ENCODE measurements around the gene SCRT2. TPM values are rescaled to one million over a fixed set of nuclear protein-coding genes. Genes with fewer than 3 reads are reported as not detected.

Gene SCRT2
- total and polyA plus RNA-seq, 2 of the 4 experiments (the other 2 are of a cell fraction): not detected

- H4K20me1 ChIP-seq (ENCODE audit: insufficient read depth, low read length): peaks cover 14% of the 10 kb centered on the region
- no peaks in the 10 kb centered on the region for H3K9me3 ChIP-seq (ENCODE audit: control insufficient read depth, insufficient read depth, low read length)
- H3K56ac ChIP-seq (ENCODE audit: extremely low read depth, insufficient read depth, low read length): no peak overlapping the region
- H2AK9ac ChIP-seq (replicated peaks; ENCODE audit: low read depth, low read length, poor library complexity): no peak overlapping the region
- H3K18ac ChIP-seq (ENCODE audit: low read depth, low read length): no peak overlapping the region
- DNase-seq (no peak), ATAC-seq (ENCODE audit: low read depth) (no peak)
- H3K36me3 ChIP-seq (ENCODE audit: control insufficient read depth, insufficient read depth, low read length): no peaks in the 10 kb centered on the region
- no peak overlapping the region for H3K4me3 ChIP-seq (ENCODE audit: insufficient read depth, low read depth, low read length)
- no peak for TF ChIP-seq RAD21 (IDR thresholded peaks at IDR 0.05; ENCODE audit: low read length)
- TF ChIP-seq MAFK (IDR thresholded peaks at IDR 0.05; ENCODE audit: low read depth, low read length): no peak
- no peak for TF ChIP-seq USF2 (IDR thresholded peaks at IDR 0.05; ENCODE audit: low read depth, low read length)
- no peak for TF ChIP-seq MXI1 (IDR thresholded peaks at IDR 0.05; ENCODE audit: borderline replicate concordance, low read depth, low read length)
- no peak for TF ChIP-seq FOS (IDR thresholded peaks at IDR 0.05; ENCODE audit: low read depth, low read length)
- no peak for TF ChIP-seq NFE2L2 (IDR thresholded peaks at IDR 0.05; ENCODE audit: low read depth, low read length)
- no peak for TF ChIP-seq ELK1 (IDR thresholded peaks at IDR 0.05; ENCODE audit: borderline replicate concordance, low read depth, low read length)
- no peak for TF ChIP-seq BHLHE40 (IDR thresholded peaks at IDR 0.05; ENCODE audit: low read depth, low read length)
- no peak for TF ChIP-seq POLR2A (IDR thresholded peaks at IDR 0.05; ENCODE audit: low read depth, low read length)
- TF ChIP-seq SMC3 (IDR thresholded peaks at IDR 0.05; ENCODE audit: low read depth, low read length): no peak
- no peak for TF ChIP-seq RCOR1 (IDR thresholded peaks at IDR 0.05; ENCODE audit: insufficient replicate concordance, low read length)
- no peak for TF ChIP-seq MAZ (IDR thresholded peaks at IDR 0.05; ENCODE audit: borderline replicate concordance, low read depth, low read length)
- no peak for TF ChIP-seq CHD1 (IDR thresholded peaks at IDR 0.05; ENCODE audit: low read depth, low read length)
- TF ChIP-seq CTCF (conservative IDR thresholded peaks at IDR 0.05; ENCODE audit: low read depth, low read length): no peak
- TF ChIP-seq RFX5 (IDR thresholded peaks at IDR 0.05; ENCODE audit: low read depth, low read length): no peak
- no peak for TF ChIP-seq CEBPB (IDR thresholded peaks at IDR 0.05; ENCODE audit: low read depth, low read length)
- in situ Hi-C loops (cut with MboI; ENCODE audit: low sequenced_read_pairs): no loop called here
- ChIA-PET POLR2A (ENCODE audit: unreplicated experiment) (no interaction called here), CTCF (no interaction called here)
- no peak overlapping the region for H2AK5ac ChIP-seq (ENCODE audit: low read depth, low read length)
- no peak overlapping the region for H3K9ac ChIP-seq (ENCODE audit: low read depth, low read length)
- H2BK120ac ChIP-seq (ENCODE audit: low read depth, low read length): no peak overlapping the region
- WGBS, 2 experiments (ENCODE audit: extremely low coverage in 2 of 2, insufficient read length in 1 of 2): 15% methylated on average over 4 of the region's 12 CpGs; no CpG with 5 or more reads in 1 of the 2 experiments
- H4K5ac ChIP-seq (ENCODE audit: low read depth, low read length): no peak overlapping the region
- no peak overlapping the region for H3K4me2 ChIP-seq (ENCODE audit: low read depth, low read length)
- no peak overlapping the region for H3K27ac ChIP-seq (ENCODE audit: insufficient read depth, low read length)
- no peak overlapping the region for H2BK5ac ChIP-seq (ENCODE audit: low read depth, low read length, poor library complexity, severe bottlenecking)
- no peak overlapping the region for H2AFZ ChIP-seq (replicated peaks; ENCODE audit: low read length, poor library complexity)
- no peak overlapping the region for H3K14ac ChIP-seq (replicated peaks; ENCODE audit: low read depth, low read length)
- no peak overlapping the region for H2BK15ac ChIP-seq (ENCODE audit: low read depth, low read length)
- H3K27me3 ChIP-seq (ENCODE audit: control insufficient read depth, insufficient read depth, low read length): peaks cover 5% of the 10 kb centered on the region
- no peaks in the 10 kb centered on the region for H3K4me1 ChIP-seq (ENCODE audit: control insufficient read depth, insufficient read depth, low read length)
- H4K91ac ChIP-seq (ENCODE audit: insufficient read depth, low read depth, low read length): no peak overlapping the region
- no peak overlapping the region for H3K4ac ChIP-seq (ENCODE audit: low read depth, low read length)
- no peaks in the 10 kb centered on the region for H3K9me1 ChIP-seq (ENCODE audit: insufficient read depth, low read length)
- BruUV-seq (replicated peaks): no TSS peak
- dilution Hi-C loops (cut with HindIII; ENCODE audit: low sequenced_read_pairs, unreplicated experiment): no loop called here
- no peak overlapping the region for H4K8ac ChIP-seq (ENCODE audit: low read depth in 2 of 2, low read length in 2 of 2)
- peaks cover 0 to 5% of the 10 kb centered on the region in 2 experiments; a peak in 1 of 4 replicates for H3K79me1 ChIP-seq (ENCODE audit: low read depth in 1 of 2, low read length in 2 of 2)
- no peak overlapping the region for H3K23ac ChIP-seq (ENCODE audit: low read depth, low read length)
- intact Hi-C loops (cut with micrococcal nuclease): no loop called here
- H2BK20ac ChIP-seq (ENCODE audit: low read depth, low read length): no peak overlapping the region
These were observed 34.1 kb downstream of the SCRT2 start for GRCh38 chr20:641516-641875.
